ENCODE results near the gene FRMD4A. TPM values are rescaled to one million over a fixed set of nuclear protein-coding genes. Genes with fewer than 3 reads are reported as not detected.

Gene FRMD4A
- total RNA-seq, 1 donor from 2014 or later = 0.64 TPM

DNA sequence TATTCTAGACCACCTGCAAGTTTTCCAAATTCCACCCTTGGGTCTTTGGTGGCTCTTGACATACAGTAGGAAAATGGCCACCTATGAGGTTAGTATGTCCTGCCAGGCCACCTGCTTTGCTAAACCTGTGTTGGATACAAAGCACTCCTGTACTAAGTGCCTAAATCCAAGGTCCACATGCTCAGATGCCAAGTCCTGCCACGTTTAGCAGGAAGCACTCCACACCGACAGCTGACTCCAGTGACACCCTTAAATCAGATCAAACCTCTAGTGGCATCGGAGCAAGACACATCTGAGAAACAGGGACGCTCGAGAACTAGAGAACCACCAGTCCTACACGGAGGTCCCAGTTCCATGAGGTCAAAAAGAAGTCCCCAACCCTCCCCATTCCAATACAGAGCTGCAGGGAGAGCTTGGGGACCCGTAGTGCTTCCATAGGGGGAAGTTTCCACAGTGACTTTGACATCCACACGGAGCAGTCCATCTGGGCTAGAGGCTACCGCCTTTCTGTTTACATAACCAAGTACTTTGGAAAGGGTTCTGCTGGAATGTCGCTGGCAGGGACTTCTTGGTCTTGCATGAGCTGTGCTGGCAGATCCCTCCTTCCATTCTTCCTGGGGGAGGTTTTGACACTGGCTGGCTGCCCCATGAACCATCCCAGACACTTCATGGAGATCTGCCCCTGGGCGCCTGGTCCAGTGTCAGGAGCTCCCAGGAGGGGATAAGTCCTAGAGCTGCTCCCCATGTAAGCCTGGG, 453.4 kb downstream of the FRMD4A start:
- no peaks in the 10 kb centered on the region for H3K9me3 Mint-ChIP-seq
- no peak overlapping the region for H3K4me3 Mint-ChIP-seq
- CTCF ChIA-PET = no interaction called here
- POLR2A ChIA-PET = no interaction called here
- H3K27ac Mint-ChIP-seq = no peak overlapping the region
- no peak for DNase-seq
- H3K36me3 Mint-ChIP-seq (ENCODE audit: low read depth) = no peaks in the 10 kb centered on the region
- peaks cover 31% of the 10 kb centered on the region for H3K4me1 Mint-ChIP-seq
- TF ChIP-seq, protein P1, sequence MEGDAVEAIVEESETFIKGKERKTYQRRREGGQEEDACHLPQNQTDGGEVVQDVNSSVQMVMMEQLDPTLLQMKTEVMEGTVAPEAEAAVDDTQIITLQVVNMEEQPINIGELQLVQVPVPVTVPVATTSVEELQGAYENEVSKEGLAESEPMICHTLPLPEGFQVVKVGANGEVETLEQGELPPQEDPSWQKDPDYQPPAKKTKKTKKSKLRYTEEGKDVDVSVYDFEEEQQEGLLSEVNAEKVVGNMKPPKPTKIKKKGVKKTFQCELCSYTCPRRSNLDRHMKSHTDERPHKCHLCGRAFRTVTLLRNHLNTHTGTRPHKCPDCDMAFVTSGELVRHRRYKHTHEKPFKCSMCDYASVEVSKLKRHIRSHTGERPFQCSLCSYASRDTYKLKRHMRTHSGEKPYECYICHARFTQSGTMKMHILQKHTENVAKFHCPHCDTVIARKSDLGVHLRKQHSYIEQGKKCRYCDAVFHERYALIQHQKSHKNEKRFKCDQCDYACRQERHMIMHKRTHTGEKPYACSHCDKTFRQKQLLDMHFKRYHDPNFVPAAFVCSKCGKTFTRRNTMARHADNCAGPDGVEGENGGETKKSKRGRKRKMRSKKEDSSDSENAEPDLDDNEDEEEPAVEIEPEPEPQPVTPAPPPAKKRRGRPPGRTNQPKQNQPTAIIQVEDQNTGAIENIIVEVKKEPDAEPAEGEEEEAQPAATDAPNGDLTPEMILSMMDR (IDR thresholded peaks at IDR 0.05) = no peak
- intact Hi-C loops (cut with micrococcal nuclease) = no loop called here
- H3K27me3 Mint-ChIP-seq = no peaks in the 10 kb centered on the region
- no peak for ATAC-seq (ENCODE audit: low read depth)

DNA sequence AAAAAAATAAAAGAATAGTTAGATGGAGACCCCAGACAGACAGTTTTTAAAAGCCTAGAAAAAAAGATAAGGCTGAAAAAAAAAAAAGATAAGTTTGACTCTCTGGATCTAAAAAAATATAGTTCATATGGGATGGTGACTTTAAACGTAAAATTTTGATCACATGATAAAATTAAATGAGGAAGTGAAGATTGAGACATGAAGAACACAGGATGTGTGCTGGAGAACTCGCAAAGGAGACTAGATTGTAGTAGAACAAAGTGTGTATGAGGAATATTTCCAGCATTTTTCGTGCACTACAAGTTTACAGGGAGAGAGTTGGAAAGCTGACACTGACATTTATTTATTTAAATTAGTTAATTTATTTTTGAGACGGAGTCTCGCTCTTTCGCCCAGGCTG, 457.5 kb downstream of the FRMD4A start:
- peak overlapping the region; percentile 36 for H3K4me3 Mint-ChIP-seq
- no peaks in the 10 kb centered on the region for H3K27me3 Mint-ChIP-seq
- H3K27ac Mint-ChIP-seq = peak overlapping the region; percentile 69
- ChIA-PET CTCF (no interaction called here), POLR2A (interaction anchor here (0.6 to 0.7 kb wide), 2 partner anchors 70 to 135 kb away, joined by 3 to 9 read pairs; no protein-coding TSS in a partner anchor)
- TF ChIP-seq, protein P1 (IDR thresholded peaks at IDR 0.05) = no peak
- H3K9me3 Mint-ChIP-seq = no peaks in the 10 kb centered on the region
- DNase-seq (no peak), ATAC-seq (ENCODE audit: low read depth) (peak; percentile 71)
- H3K4me1 Mint-ChIP-seq = peaks cover 36% of the 10 kb centered on the region
- no peaks in the 10 kb centered on the region for H3K36me3 Mint-ChIP-seq (ENCODE audit: low read depth)
- intact Hi-C loops (cut with micrococcal nuclease) = loop anchor here (1.0 to 5.0 kb wide), 3 partner anchors 34 to 86 kb away; no protein-coding TSS in a partner anchor

DNA sequence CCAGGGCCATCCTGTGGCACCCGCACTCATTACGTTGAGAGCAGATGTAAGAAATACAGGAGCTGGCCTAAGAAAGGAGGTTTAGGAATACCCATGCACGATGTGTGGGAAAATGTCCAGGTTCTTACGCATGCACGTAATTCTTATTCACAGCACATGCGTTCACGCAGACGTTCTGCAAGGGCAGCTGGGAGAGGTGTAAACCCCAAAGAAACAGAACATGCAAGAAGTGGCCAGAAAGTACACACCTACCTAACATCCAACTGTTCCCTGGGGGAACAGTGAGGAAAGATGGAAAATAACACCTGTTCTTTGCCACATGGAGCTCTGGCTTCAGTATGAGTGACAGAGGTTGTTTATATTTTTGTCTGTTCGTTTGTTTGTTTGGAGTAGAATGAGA, 458.3 kb downstream of the FRMD4A start:
- POLR2A ChIA-PET = interaction anchor here (0.6 kb wide), 1 partner anchor 69 kb away, joined by 9 read pairs; no protein-coding TSS in a partner anchor
- Mint-ChIP-seq H3K27me3 (no peaks in the 10 kb centered on the region), H3K36me3 (ENCODE audit: low read depth) (no peaks in the 10 kb centered on the region), H3K27ac (no peak overlapping the region), H3K4me1 (peaks cover 34% of the 10 kb centered on the region), H3K9me3 (no peaks in the 10 kb centered on the region), H3K4me3 (no peak overlapping the region)
- intact Hi-C loops (cut with micrococcal nuclease) = loop anchor here (5.0 kb wide), 2 partner anchors 35 to 85 kb away; no protein-coding TSS in a partner anchor
- CTCF ChIA-PET = no interaction called here
- TF ChIP-seq, protein P1 (IDR thresholded peaks at IDR 0.05) = no peak
- DNase-seq = no peak
- ATAC-seq (ENCODE audit: low read depth) = no peak

DNA sequence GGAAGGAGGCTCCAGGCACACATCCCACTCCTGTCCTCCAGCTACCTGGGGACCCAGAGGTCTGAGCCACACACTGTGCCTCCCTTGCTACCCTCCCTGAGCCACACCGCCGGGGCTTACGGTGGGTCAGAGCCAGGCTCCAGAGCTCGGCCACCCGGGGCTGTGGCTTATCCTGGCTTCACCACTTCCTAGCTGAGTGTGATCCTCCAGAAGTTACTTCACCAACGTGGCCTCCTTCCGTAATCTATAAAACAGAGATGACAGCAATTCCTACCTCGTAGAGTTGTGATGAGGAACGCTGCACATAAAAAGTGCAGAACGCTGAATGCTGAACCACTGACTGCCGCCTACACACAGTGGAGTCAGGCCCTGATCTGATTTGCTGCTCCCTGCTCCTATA, 458.9 kb downstream of the FRMD4A start:
- H3K27ac Mint-ChIP-seq = no peak overlapping the region
- CTCF ChIA-PET = no interaction called here
- TF ChIP-seq, protein P1 (IDR thresholded peaks at IDR 0.05) = no peak

DNA sequence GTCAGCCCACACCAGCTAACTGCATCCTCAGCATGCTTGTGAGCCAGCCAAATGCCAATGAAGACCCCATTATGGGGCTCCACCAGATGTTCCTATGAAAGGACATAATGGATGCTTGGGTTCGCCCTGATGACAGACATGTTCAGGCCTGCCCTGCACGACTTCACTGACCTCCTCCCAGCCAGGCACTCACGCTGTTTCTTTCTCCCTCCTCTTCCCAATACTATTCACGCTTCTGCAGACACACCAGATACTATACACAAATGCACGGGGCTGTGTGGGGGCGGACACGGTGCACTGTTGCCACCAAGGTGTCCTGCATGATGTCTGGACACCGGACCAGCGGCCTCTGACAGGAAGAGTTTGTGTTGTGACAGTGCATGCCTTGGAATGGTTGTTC, 459.7 kb downstream of the FRMD4A start:
- DNase-seq (no peak), ATAC-seq (ENCODE audit: low read depth) (no peak)
- intact Hi-C loops (cut with micrococcal nuclease) = loop anchor here (5.0 kb wide), 2 partner anchors 36 to 84 kb away; no protein-coding TSS in a partner anchor
- Mint-ChIP-seq H3K27me3 (no peaks in the 10 kb centered on the region), H3K4me3 (no peak overlapping the region), H3K36me3 (ENCODE audit: low read depth) (no peaks in the 10 kb centered on the region), H3K4me1 (peaks cover 34% of the 10 kb centered on the region), H3K9me3 (no peaks in the 10 kb centered on the region), H3K27ac (no peak overlapping the region)
- ChIA-PET POLR2A (no interaction called here), CTCF (no interaction called here)
- TF ChIP-seq, protein P1 (IDR thresholded peaks at IDR 0.05) = no peak

More for the DNA sequence above, 458.9 kb downstream of the FRMD4A start:
- H3K27me3 Mint-ChIP-seq = no peaks in the 10 kb centered on the region
- peaks cover 34% of the 10 kb centered on the region for H3K4me1 Mint-ChIP-seq
- no peak for DNase-seq
- POLR2A ChIA-PET = no interaction called here
- intact Hi-C loops (cut with micrococcal nuclease) = loop anchor here (5.0 kb wide), 2 partner anchors 36 to 84 kb away; no protein-coding TSS in a partner anchor
- ATAC-seq (ENCODE audit: low read depth) = no peak
- H3K9me3 Mint-ChIP-seq = no peaks in the 10 kb centered on the region
- H3K4me3 Mint-ChIP-seq = no peak overlapping the region
- no peaks in the 10 kb centered on the region for H3K36me3 Mint-ChIP-seq (ENCODE audit: low read depth)

Measured in activated B cell treated with CpG ODN at 0.5 μM for 24 hours (primary cell).